Adipose tissue (tissue), 3 donors: ENCODE measurements around the gene TFAP2D. TPM values are rescaled to one million over a fixed set of nuclear protein-coding genes. Genes with fewer than 3 reads are reported as not detected.

ENCODE experiments used
- H3K27ac ChIP-seq: one replicate; pipeline ENCODE4 v1.5.1; 2013; ENCODE audit warnings: low read depth, low read length
- whole genome bisulfite sequencing, 3 donors: extraction: QIAGEN DNeasy Blood & Tissue Kit; methylation state at CpG; one replicate each; pipeline ENCODE4 v1.1.7; 2013; 5-methylcytosine and 5-hydroxymethylcytosine counted together
- polyA plus RNA-seq, 3 donors: library from polyadenylated mRNA; stranded (reverse); fragments of 200-250 nt; gene quantifications; one replicate each; pipeline ENCODE4 v1.2.3, GENCODE V29; 2013
- donor health status: healthy with polysubstance abuse.
- donor health status: Bipolar disorder and iron deficiency.
- donor health status: healthy.

The TFAP2D gene
- polyA plus RNA-seq, 3 donors: 0.22 TPM; not detected in 2

DNA sequence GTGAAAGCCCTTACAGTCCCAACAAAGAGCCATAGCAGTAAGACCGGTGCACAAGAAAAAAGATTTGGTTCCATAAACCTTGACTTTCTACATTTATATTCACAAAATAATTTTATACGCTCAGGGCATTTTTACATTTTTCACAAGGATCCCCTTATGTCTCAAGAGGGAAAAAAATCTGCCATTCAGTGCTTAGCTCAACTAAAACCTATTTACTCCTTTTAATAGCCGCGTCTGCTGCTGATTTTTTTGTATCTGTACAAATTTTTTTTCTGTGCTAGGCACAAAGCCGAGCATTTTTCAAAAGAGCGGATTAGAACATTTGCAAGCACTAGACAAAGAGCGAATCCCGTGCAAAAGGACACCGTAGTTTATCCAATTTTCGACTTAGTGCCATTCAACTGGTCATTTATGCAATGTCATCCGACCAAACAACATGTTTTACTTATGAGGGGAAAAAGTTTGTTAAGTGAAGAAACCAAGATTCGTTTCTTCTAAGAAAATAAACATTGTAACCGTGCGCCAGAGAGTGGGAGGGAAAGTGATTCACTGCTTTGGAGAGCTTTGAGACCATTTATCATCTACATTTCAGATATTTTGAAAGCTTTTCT lies 3.7 kb downstream of the TFAP2D start:
- H3K27ac ChIP-seq: no peak overlapping the region
- WGBS, 3 donors: 2 to 4% (median 3%) methylated on average over 14 of the region's 14 CpGs

DNA sequence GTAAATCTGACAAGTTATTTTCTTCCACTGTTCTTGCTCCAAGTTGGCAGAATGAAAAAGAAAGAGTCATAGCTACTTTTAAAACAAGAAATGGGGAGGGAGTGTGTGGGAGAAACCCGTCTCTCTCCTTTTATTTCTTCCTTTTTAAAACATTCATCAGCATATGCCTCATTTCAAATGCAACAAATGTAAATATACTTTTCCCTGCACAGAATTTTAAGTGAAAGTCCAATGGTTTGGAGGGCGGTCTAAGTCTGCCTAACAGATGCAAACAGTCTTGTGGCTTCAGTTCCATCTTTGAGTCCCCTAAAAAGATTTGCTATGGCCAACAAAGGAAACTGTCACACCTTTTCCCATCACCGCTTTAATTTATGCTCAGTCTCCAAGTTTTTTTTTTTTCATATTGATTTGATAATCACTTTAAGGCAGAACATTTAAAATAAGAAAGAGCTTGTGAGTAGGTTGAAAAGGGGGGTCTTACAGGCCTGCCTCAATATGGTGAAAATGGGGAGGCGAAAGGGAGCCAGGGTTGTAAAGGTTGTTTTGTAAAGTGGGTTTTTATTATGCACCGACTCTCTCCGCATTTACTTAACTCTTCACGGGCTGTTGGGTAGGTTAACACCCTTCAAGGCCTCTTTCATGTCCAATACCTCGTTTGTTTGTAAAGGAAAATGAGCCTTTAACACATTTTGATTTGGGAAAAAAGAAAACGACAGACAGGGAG lies 4.6 kb downstream of the TFAP2D start:
- 2 to 3% (median 3%) methylated on average over 9 of the region's 9 CpGs for WGBS, 3 donors
- no peak overlapping the region for H3K27ac ChIP-seq

DNA sequence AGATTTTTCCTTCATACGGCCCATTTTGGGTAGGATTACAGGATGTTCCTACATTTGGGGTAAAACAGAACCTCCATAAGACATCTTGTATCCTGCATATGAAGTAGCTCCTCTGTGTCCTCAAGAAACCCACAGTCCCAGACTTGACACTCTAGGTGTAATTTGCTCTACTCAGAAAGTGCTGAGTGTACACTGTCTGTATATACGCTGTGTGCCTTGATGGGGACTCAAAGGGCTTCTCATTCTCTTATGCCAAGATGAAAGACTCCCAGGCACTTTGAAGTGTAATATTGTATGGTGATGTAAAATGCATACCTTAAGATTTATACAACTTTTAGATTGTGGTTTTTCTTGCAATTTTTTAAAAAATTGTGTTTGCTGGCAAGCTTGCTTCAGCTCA lies 5.2 kb downstream of the TFAP2D start:
- WGBS, 3 donors: 5 to 21% (median 12%) methylated on average over 2 of the region's 2 CpGs
- H3K27ac ChIP-seq: no peak overlapping the region

DNA sequence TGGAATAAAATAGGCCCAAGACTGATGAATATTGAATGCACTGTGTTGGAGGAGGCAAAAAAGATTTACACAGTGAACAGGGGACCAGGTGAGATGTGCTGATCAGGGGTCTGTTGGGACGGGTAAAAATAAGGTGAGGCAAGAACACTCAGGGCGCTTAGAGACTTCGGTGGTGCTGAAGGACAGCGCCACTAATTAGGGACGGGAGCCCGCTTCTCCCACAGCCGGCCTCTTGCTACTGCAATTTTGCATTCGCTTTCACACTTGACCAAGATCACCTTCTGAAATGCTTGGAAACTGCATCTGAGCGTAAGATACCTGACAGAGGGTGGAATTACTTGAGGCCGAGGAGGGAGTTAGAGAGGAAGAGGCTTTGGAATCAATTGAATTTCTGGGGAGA lies 7.3 kb downstream of the TFAP2D start:
- no peak overlapping the region for H3K27ac ChIP-seq
- 3% methylated on average over 10 of the region's 10 CpGs for WGBS, 3 donors

GRCh38 chr6:50721978-50722377 lies 8.7 kb downstream of the TFAP2D start:
- 2 to 3% (median 3%) methylated on average over 19 of the region's 19 CpGs for WGBS, 3 donors
- H3K27ac ChIP-seq: no peak overlapping the region

DNA sequence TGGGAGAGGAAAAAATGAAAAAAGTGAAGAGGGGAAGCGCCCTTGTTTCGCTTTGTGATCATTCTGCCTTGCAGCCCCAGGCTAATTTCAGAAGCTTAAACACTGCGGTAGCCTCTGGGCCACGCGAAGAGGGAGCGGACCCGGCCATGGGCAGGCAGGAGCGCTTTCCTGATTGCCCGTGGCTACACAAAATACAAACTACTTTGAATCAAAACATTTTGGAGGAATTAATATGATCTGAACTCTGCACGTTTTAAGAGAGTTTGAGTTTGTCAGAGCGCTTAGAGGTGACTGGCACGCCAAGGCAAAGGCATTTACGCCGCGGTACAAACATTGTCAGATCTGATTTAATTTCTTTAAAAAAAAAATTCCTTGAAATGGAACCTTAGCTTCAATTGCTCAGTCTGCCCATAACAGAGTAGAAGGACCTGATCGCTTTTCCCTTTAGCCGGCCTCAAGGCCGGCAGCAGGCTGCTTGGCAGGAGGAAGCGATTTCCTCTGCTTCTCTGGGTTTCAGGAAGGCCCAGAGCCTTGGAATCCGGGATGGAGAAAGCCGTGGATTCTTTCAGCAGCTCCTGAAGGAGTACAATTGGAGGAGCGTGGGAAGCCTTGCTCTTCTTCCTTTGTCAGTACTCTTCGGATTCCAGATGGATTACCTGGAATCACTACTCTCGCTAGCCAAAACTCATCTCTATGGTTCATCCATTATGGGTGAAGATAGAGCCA lies 9.7 kb downstream of the TFAP2D start:
- no peak overlapping the region for H3K27ac ChIP-seq
- 4 to 8% (median 6%) methylated on average over 24 of the region's 24 CpGs for WGBS, 3 donors

DNA sequence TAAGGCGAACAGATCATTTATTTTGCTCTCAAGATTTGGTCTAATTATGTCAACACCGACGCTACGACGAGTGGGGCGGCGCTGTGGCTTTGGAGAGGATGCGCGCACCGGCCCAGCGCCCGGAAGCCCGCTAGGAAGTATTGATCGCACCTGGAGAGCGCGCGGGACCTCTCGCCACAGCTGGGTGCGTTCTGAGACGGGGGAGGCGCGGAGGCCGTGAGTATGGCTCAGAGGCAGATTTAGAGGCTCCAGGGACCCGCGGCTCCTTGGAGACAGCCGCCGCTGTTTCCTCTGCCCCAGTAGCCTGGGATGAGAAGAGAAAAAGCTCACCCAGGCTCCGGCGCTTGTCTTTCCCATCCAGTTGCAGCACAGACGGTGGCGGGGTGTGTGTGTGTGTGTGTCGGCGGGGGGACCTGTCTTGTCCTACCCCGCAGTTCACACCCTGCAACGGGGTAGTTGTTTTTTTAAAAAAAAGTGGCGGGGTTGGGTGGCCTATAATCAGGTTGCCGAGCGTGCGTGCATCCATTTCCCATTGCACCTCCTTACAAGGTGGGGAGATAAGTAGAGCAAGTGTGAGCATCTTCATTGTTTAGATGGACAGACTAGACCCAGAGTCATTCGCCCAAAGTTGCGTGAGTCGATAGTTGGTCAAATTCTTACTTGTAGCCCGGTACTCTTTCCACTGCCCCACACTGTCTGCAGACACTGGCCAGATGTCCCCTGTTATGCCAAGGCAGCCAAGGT lies 11.2 kb downstream of the TFAP2D start:
- 2 to 5% (median 4%) methylated on average over 43 of the region's 43 CpGs for WGBS, 3 donors
- no peak overlapping the region for H3K27ac ChIP-seq

DNA sequence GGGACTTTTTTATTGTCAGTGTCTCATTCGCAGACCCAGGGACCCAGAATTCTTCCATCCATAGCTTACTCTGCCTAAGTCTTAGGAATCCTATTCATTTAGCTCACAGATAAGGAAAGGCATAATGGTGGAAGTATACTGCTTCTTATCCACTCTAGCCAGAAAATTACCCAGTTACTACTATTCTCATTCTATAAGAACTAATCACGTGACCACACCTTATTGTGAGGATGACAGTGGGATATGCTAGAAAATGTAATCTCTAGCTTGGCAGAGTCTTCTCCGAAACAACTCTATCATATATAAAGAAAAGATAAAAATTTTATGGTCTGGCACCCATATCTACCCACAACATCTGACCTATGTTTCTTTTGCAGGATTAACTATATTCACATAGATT lies 21.2 kb downstream of the TFAP2D start:
- H3K27ac ChIP-seq: no peak overlapping the region
- WGBS, 3 donors: 69 to 87% (median 84%) methylated on average over 3 of the region's 3 CpGs

- H3K27ac ChIP-seq: no peak overlapping the region
- 23 to 49% (median 46%) methylated on average over 3 of the region's 3 CpGs for WGBS, 3 donors
These were observed 28.8 kb downstream of the TFAP2D start for GRCh38 chr6:50742161-50742560.

DNA sequence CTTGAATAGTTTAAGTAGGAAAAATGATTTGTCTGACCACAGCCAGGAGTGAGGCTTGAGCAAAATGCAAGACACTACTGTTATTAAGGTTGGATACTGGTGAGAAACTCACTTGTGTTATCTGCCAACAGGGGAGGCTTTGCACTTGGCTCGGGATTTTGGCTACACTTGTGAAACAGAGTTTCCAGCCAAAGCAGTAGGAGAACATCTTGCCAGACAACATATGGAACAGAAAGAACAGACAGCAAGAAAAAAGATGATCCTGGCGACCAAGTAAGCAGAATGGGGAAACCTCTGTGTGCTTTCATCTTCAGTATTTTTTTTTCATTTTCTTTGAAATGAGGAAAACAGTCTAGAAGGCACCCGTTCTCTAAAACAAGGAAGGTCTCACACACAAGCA lies 31.6 kb downstream of the TFAP2D start:
- 39 to 50% (median 48%) methylated on average over 3 of the region's 3 CpGs for WGBS, 3 donors
- H3K27ac ChIP-seq: no peak overlapping the region

GRCh38 chr6:50762798-50763197 lies 49.5 kb downstream of the TFAP2D start:
- no peak overlapping the region for H3K27ac ChIP-seq
- 68 to 73% (median 72%) methylated on average over 3 of the region's 3 CpGs for WGBS, 3 donors

- H3K27ac ChIP-seq: no peak overlapping the region
These were observed 65.4 kb downstream of the TFAP2D start for GRCh38 chr6:50778696-50779095.

DNA sequence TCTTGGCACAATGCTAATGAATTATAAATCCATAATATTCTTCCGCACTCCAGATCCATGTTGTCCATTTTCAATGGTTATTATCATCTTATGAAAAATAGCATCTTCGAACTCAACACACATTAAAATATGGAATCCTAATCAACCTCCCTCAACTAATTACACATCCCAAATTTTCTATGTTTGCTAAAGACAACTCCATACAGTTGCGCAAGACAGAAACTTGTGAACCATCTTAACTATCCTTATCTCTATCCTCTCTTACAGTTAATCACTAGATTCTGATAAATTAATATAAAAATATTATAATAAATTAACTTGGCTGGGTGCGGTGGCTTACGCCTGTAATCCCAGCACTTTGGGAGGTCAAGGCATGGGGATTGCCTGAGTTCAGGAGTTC lies 67.1 kb downstream of the TFAP2D start:
- no peak overlapping the region for H3K27ac ChIP-seq
- 92 to 95% (median 92%) methylated on average over 5 of the region's 5 CpGs for WGBS, 3 donors

DNA sequence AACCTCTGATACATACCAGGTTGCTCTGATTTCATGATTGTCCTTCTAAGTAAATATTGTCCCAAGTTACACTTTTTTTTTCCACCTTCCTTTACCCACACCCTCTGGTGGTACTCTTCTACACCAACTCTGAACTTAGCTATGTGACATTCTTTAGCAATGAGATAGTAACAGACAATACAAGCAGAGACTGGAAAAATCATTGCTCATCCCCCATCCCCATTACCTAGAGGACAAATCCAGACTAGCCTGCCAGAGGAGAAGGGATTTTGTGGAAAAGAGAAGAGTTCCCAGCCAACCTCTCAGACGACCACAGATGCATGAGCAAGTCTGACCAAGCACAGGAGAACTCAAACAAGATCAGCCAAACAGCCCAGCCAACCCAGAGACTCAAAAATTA lies 72.6 kb downstream of the TFAP2D start:
- no peak overlapping the region for H3K27ac ChIP-seq
- WGBS, 3 donors: 32 to 46% (median 43%) methylated on average over 1 of the region's 1 CpG

DNA sequence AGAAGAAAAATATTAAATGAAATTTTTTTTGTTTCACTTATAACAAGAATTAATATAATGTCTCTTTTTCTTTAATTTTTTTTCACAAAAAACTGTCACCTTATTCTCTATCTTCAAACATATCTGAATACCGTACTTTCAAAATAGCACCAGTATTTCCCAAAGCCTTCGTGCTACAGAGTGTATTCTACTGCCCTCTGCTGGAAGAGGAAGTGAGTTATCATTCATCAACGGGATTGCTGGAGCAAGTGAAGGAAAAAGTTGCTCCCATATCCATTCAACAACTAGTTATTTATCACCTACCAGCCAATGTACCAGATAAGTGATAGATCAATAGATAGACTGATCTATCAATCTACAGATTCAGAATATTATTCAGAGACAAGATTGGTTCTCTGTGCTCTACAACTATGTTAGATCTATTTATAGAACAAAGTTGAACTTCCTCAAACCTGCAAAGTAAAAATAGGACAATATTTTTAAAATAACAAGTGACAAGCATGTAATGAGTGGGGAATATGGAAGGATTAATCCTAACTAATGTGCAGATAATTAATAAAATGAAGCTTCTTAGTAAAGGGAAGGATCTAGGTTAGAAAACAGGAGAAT lies 78.7 kb downstream of the TFAP2D start:
- WGBS, 3 donors: 0 to 2% (median 1%) methylated on average over 3 of the region's 3 CpGs

GRCh38 chr6:50792771-50793170 lies 79.4 kb downstream of the TFAP2D start:
- 44 to 63% (median 51%) methylated on average over 1 of the region's 1 CpG for WGBS, 3 donors
- H3K27ac ChIP-seq: no peak overlapping the region

More for the DNA sequence above, 78.7 kb downstream of the TFAP2D start:
- no peak overlapping the region for H3K27ac ChIP-seq

DNA sequence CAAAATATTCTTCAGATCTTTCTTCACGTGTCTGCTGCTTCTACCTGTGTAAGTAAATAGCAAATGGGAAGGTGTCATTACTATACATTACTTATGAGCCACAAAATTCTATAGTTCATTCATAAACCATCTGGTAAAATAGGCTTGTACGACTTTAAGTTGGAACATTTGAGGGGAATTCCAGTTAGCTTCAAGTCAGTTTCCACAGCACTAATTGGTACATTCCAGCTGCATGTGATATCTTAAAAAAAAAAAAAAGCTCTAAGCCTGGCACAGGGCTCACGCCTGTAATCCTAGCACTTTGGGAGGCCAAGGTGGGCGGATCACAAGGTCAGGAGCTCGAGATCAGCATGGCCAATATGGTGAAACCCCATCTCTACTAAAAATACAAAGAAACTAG lies 82.2 kb downstream of the TFAP2D start:
- 50 to 63% (median 53%) methylated on average over 5 of the region's 5 CpGs for WGBS, 3 donors
- H3K27ac ChIP-seq: no peak overlapping the region

DNA sequence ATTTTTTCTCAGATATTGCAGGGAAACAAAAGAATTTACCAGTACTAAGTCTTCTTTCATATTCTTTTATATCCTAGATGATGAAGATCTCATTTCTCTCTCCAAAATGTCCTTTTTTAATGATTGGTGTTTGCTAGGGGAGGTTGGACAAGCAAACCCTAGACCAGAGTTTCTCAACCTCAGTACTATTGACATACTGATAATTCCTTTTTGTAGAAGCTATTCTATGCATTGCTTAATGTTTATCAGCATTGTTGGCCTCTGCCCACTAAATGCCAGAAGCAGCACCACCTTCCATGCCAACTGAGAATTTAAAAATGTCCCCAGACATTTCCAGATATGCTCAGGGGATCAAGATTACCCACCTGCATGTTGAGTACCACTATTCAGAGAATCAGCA lies 91.0 kb downstream of the TFAP2D start:
- no peak overlapping the region for H3K27ac ChIP-seq

DNA sequence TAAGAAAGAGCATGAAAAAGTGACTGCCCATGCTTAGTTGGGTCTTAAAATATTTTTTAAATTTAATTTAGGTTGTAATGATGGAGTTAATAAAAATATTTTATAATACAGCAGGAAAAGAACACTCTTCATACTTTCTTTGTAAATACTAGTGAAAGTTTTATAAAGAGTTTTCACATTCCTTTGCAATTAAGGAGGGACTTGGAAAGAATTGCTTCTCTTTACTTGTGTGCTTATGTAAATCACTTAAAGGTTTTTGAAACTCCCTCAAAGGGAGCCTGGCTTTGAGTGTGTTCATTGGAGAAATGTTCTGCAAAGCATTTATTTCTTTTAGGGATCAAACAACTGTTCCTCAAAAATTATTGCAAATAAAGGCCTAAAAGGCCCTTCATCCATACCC lies 93.7 kb downstream of the TFAP2D start:
- no peak overlapping the region for H3K27ac ChIP-seq
